ENCODE data around the gene RNF150. TPM values are rescaled to one million over a fixed set of nuclear protein-coding genes. Genes with fewer than 3 reads are reported as not detected.

RNF150 gene
- total RNA-seq, 3 donors from 2014 or later, result 2.5 to 88.8 (median 3.1) TPM

GRCh38 chr4:141011901-141012315 lies 121.4 kb downstream of the RNF150 start:
- no peak for DNase-seq
- no peak for TF ChIP-seq CTCF (IDR thresholded peaks at IDR 0.05)
- intact Hi-C loops (cut with DNase I, micrococcal nuclease), result no loop called here

GRCh38 chr4:141009931-141010330 lies 123.3 kb downstream of the RNF150 start:
- ATAC-seq, result no peak
- intact Hi-C loops (cut with DNase I, micrococcal nuclease), result no loop called here

More at GRCh38 chr4:141011901-141012315, 121.4 kb downstream of the RNF150 start:
- no peak for ATAC-seq
- Histone ChIP-seq H3K9me3 (no peaks in the 10 kb centered on the region), H3K4me1 (ENCODE audit: low read depth) (no peaks in the 10 kb centered on the region), H3K36me3 (ENCODE audit: low read depth) (no peaks in the 10 kb centered on the region), H3K4me3 (no peak overlapping the region)

GRCh38 chr4:141009129-141009528 lies 124.1 kb downstream of the RNF150 start:
- intact Hi-C loops (cut with DNase I, micrococcal nuclease), result no loop called here
- Histone ChIP-seq H3K9me3 (no peaks in the 10 kb centered on the region), H3K4me3 (no peak overlapping the region), H3K4me1 (ENCODE audit: low read depth) (no peaks in the 10 kb centered on the region), H3K36me3 (ENCODE audit: low read depth) (no peaks in the 10 kb centered on the region)
- DNase-seq (no peak), ATAC-seq (no peak)
- no peak for TF ChIP-seq CTCF (IDR thresholded peaks at IDR 0.05)

More at GRCh38 chr4:141009931-141010330, 123.3 kb downstream of the RNF150 start:
- H3K4me3 ChIP-seq, result no peak overlapping the region
- H3K36me3 ChIP-seq (ENCODE audit: low read depth), result no peaks in the 10 kb centered on the region
- DNase-seq, result no peak
- H3K4me1 ChIP-seq (ENCODE audit: low read depth), result no peaks in the 10 kb centered on the region
- H3K9me3 ChIP-seq, result no peaks in the 10 kb centered on the region
- TF ChIP-seq CTCF (IDR thresholded peaks at IDR 0.05), result no peak

- H3K36me3 ChIP-seq (ENCODE audit: low read depth), result no peaks in the 10 kb centered on the region
- no peaks in the 10 kb centered on the region for H3K4me1 ChIP-seq (ENCODE audit: low read depth)
- no peaks in the 10 kb centered on the region for H3K9me3 ChIP-seq
- no peak for TF ChIP-seq CTCF (IDR thresholded peaks at IDR 0.05)
- DNase-seq (no peak), ATAC-seq (no peak)
- intact Hi-C loops (cut with DNase I, micrococcal nuclease), result no loop called here
- no peak overlapping the region for H3K4me3 ChIP-seq
These were observed 126.9 kb downstream of the RNF150 start for GRCh38 chr4:141006242-141006802.

GRCh38 chr4:141004823-141005222 lies 128.4 kb downstream of the RNF150 start:
- Histone ChIP-seq H3K4me3 (no peak overlapping the region), H3K4me1 (ENCODE audit: low read depth) (no peaks in the 10 kb centered on the region), H3K36me3 (ENCODE audit: low read depth) (no peaks in the 10 kb centered on the region), H3K9me3 (no peaks in the 10 kb centered on the region)
- intact Hi-C loops (cut with DNase I, micrococcal nuclease), result no loop called here
- DNase-seq (no peak), ATAC-seq (no peak)
- TF ChIP-seq CTCF (IDR thresholded peaks at IDR 0.05), result no peak

- intact Hi-C loops (cut with DNase I, micrococcal nuclease), result no loop called here
- no peak for ATAC-seq
- no peak for TF ChIP-seq CTCF (IDR thresholded peaks at IDR 0.05)
These were observed 130.1 kb downstream of the RNF150 start for GRCh38 chr4:141003193-141003592.

More at GRCh38 chr4:141003193-141003592, 130.1 kb downstream of the RNF150 start:
- no peaks in the 10 kb centered on the region for H3K36me3 ChIP-seq (ENCODE audit: low read depth)
- no peak for DNase-seq
- H3K4me3 ChIP-seq, result no peak overlapping the region
- no peaks in the 10 kb centered on the region for H3K4me1 ChIP-seq (ENCODE audit: low read depth)
- H3K9me3 ChIP-seq, result no peaks in the 10 kb centered on the region

Measured in mucosa of descending colon (tissue), 3 donors.